Heart left ventricle (tissue), 16 donors: Measurements from ENCODE around the gene CCNA1. TPM values are rescaled to one million over a fixed set of nuclear protein-coding genes. Genes with fewer than 3 reads are reported as not detected.

Experiments used
- ATAC-seq, 4 donors: fragments of 200-7000 bp; cut with Tn5 transposase; one replicate each; pipeline ENCODE4 v1.9.1; 2020 to 2022; ENCODE audit warnings: moderate library complexity in 4 of 4, mild to moderate bottlenecking in 3 of 4, moderate number of reproducible peaks in 1 of 4
- DNase-seq, 5 donors: peaks; one replicate each; pipeline ENCODE4 v3.0.0-alpha.2; 2020
- H3K27ac ChIP-seq, 12 donors: fragments of 200-600 bp; sonication (generic) in 4 of 12; one replicate each; pipeline versions ENCODE4 v1.5.0 to v1.8.0; 2016 to 2022; ENCODE audit warnings: mild to moderate bottlenecking in 2 of 12
- H3K27me3 ChIP-seq, 9 donors: fragments of 200-600 bp; sonication (generic) in 2 of 9; one replicate each; pipeline versions ENCODE4 v1.5.1 to v1.8.0; 2016 to 2022; ENCODE audit warnings: mild to moderate bottlenecking in 3 of 9
- H3K36me3 ChIP-seq, 9 donors: fragments of 200-600 bp; sonication (generic) in 2 of 9; one replicate each; pipeline versions ENCODE4 v1.5.0 to v1.8.0; 2018 to 2022; ENCODE audit warnings: mild to moderate bottlenecking in 2 of 9
- H3K4me1 ChIP-seq, 12 donors: fragments of 200-600 bp; sonication (generic) in 4 of 12; one replicate each; pipeline versions ENCODE4 v1.5.0 to v1.8.0; 2016 to 2022; ENCODE audit warnings: mild to moderate bottlenecking in 3 of 12
- H3K4me3 ChIP-seq, 12 donors: fragments of 200-600 bp; sonication (generic) in 4 of 12; one replicate each; pipeline versions ENCODE4 v1.5.0 to v1.8.0; 2017 to 2022; ENCODE audit warnings: mild to moderate bottlenecking in 9 of 12, moderate library complexity in 4 of 12
- H3K9me3 ChIP-seq, 12 donors: fragments of 200-600 bp; sonication (generic) in 4 of 12; one replicate each; pipeline versions ENCODE4 v1.5.0 to v1.8.0; 2016 to 2022; ENCODE audit warnings: mild to moderate bottlenecking in 1 of 12
- POLR2A ChIP-seq, 2 donors: fragments of 450-650 bp; IDR thresholded peaks; one replicate each; pipeline ENCODE4 v1.6.1; 2017; ENCODE audit warnings: antibody characterized with exemption in 2 of 2, mild to moderate bottlenecking in 2 of 2, moderate library complexity in 2 of 2
- WGBS, 4 donors: extraction: QIAGEN DNeasy Blood & Tissue Kit in 2 of 4; methylation state at CpG; one replicate each; pipeline versions ENCODE4 v1.1.5 to v1.1.7; 2013 to 2018; 5-methylcytosine and 5-hydroxymethylcytosine counted together
- intact Hi-C, 10 donors: fragments of 100-400 bp; cut with DNase I; formaldehyde crosslinking; loops; one replicate each; pipeline versions ENCODE4 v1.11.1 to v1.14.2; 2022
- polyA plus RNA-seq, 2 donors: library from polyadenylated mRNA; stranded (reverse); fragments of 200-250 nt; gene quantifications; one replicate each; pipeline ENCODE4 v1.2.3, GENCODE V29; 2013
- total RNA-seq, 9 donors: library from RNA; depleted of rRNA in 2 of 9; stranded (reverse); fragments of >200 nt in 2 of 9; fragmentation: NEBNext Ultra II Directional in 3 of 9; extraction: Animal tissue kit (Norgen Biotek cat#: 25700) in 3 of 9; gene quantifications; one replicate each; pipeline versions ENCODE4 v1.1.0 to v1.2.4, GENCODE V29; 2016 to 2023
- TF ChIP-seq, protein P1 (sequence below), 12 donors: fragments of 200-600 bp; sonication (generic) in 4 of 12; IDR thresholded peaks; one replicate each; pipeline versions ENCODE4 v1.5.0 to v1.8.0; 2018 to 2022; ENCODE audit warnings: antibody characterized with exemption in 12 of 12, mild to moderate bottlenecking in 5 of 12
- donor health status: ischemic (EF 13 %, LVEDD 7.1; RV severe dilation, severe dysfunction).
- donor health status: healthy with polysubstance abuse.
- donor health status: DM: no; HTN: yes; CAD: no.
- donor health status: DM: no; HTN: no; CAD: no.
- donor health status: ischemic (EF 25% LVEDD 6.9; RV normal size, moderate dysfunction).
- donor health status: ischemic (EF 25% LVEDD 5.7; RV mildly dilated, moderate dysfunction).
- donor health status: healthy.
- donor health status: DM: yes; HTN: yes; CAD: no.
- donor health status: ischemic (EF 35%, LVEDD 5.7; RV mildly dilated, moderate dysfunction).
- donor health status: nonischemic (EF 11% LVEDD 7.7; RV severe dilation, severe dysfunction).
- donor health status: DM: yes; HTN: yes; CAD: no.
- donor health status: PGD.
- donor health status: ischemic (EF 29% LVEDD 5.4; RV normal size, mild dysfunction).
- donor health status: nonischemic (EF 23%, LVEDD 6.1; RV moderate dilation, normal function).

CCNA1 gene
- total and polyA plus RNA-seq, 11 donors = 0.15 to 1.1 (median 0.23) TPM; not detected in 2

GRCh38 chr13:36430247-36431203 is 1.8 kb upstream of the CCNA1 start:
- Histone ChIP-seq H3K27me3 (peaks cover 0 to 44% (median 29%) of the 10 kb centered on the region in 9 donors), H3K4me1 (peaks cover 0 to 28% (median 17%) of the 10 kb centered on the region in 12 donors), H3K4me3 (peak overlapping the region in 7 of 12 donors; percentile 0 to 63 (median 20)), H3K27ac (no peak overlapping the region), H3K9me3 (peaks cover 0 to 13% (median 2%) of the 10 kb centered on the region in 12 donors), H3K36me3 (no peaks in the 10 kb centered on the region)
- ATAC-seq (peak; percentile 63 to 80 (median 70)), DNase-seq (peak in 2 of 5 donors; percentile 31 to 52)
- TF ChIP-seq, protein P1, sequence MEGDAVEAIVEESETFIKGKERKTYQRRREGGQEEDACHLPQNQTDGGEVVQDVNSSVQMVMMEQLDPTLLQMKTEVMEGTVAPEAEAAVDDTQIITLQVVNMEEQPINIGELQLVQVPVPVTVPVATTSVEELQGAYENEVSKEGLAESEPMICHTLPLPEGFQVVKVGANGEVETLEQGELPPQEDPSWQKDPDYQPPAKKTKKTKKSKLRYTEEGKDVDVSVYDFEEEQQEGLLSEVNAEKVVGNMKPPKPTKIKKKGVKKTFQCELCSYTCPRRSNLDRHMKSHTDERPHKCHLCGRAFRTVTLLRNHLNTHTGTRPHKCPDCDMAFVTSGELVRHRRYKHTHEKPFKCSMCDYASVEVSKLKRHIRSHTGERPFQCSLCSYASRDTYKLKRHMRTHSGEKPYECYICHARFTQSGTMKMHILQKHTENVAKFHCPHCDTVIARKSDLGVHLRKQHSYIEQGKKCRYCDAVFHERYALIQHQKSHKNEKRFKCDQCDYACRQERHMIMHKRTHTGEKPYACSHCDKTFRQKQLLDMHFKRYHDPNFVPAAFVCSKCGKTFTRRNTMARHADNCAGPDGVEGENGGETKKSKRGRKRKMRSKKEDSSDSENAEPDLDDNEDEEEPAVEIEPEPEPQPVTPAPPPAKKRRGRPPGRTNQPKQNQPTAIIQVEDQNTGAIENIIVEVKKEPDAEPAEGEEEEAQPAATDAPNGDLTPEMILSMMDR (IDR thresholded peaks at IDR 0.05) = no peak
- TF ChIP-seq POLR2A (IDR thresholded peaks at IDR 0.05) = no peak
- intact Hi-C loops = no loop called here
- 8 to 14% (median 8%) methylated on average over 34 of the region's 34 CpGs for WGBS, 4 donors

DNA sequence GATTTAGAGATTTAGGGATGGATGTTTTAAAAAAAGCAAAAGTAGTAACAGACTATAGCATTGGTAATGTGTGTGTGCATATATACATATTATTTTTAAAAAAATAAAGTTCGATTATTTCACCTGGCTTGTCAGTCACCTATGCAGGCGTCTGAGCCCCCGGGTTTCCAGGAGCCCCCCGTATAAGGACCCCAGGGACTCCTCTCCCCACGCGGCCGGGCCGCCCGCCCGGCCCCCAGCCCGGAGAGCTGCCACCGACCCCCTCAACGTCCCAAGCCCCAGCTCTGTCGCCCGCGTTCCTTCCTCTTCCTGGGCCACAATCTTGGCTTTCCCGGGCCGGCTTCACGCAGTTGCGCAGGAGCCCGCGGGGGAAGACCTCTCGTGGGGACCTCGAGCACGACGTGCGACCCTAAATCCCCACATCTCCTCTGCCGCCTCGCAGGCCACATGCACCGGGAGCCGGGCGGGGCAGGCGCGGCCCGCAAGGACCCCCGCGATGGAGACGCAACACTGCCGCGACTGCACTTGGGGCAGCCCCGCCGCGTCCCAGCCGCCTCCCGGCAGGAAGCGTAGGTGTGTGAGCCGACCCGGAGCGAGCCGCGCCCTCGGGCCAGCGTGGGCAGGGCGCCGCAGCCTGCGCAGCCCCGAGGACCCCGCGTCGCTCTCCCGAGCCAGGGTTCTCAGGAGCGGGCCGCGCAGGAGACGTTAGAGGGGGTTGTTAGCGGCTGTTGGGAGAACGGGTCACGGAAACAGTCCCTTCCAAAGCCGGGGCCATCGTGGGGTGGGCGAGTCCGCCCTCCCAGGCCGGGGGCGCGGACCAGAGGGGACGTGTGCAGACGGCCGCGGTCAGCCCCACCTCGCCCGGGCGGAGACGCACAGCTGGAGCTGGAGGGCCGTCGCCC is 840 bp upstream of the CCNA1 start:
- Histone ChIP-seq H3K36me3 (no peaks in the 10 kb centered on the region), H3K27me3 (peaks cover 0 to 41% (median 29%) of the 10 kb centered on the region in 9 donors), H3K9me3 (peaks cover 0 to 4% (median 0%) of the 10 kb centered on the region in 12 donors), H3K4me1 (peaks cover 0 to 28% (median 17%) of the 10 kb centered on the region in 12 donors), H3K27ac (no peak overlapping the region), H3K4me3 (peak overlapping the region; percentile 27 to 63 (median 52))
- intact Hi-C loops = no loop called here
- ATAC-seq = peak in 2 of 4 donors; percentile 62 to 66
- 1 to 3% (median 2%) methylated on average over 43 to 85 of the region's 85 CpGs for WGBS, 4 donors
- TF ChIP-seq, protein P1 (IDR thresholded peaks at IDR 0.05) = no peak
- TF ChIP-seq POLR2A (IDR thresholded peaks at IDR 0.05) = no peak
- peak in 2 of 5 donors; percentile 8 to 66 for DNase-seq

DNA sequence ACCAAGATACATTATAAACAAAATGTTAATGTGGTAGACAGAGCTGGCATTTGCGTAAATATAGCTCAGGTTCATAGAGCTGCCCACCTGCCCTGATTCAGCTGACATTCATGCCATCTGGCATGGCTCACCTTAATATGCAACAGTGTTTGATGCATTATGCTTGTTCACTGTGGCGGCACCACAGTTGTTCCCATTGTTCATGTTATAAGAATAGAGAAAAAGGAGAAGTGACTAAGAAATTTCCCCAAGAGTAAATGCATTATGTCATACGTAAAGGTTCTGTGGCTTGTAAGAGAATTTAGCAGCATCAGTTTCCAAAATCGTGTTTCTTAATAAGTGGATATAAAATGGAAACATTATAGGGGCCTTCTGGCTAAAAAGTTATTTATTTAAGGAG is 4.5 kb downstream of the CCNA1 start:
- no peak for ATAC-seq
- Histone ChIP-seq H3K36me3 (no peaks in the 10 kb centered on the region), H3K4me1 (peaks cover 0 to 12% (median 6%) of the 10 kb centered on the region in 12 donors), H3K27ac (no peak overlapping the region), H3K27me3 (peaks cover 0 to 11% (median 5%) of the 10 kb centered on the region in 9 donors), H3K4me3 (no peak overlapping the region), H3K9me3 (no peaks in the 10 kb centered on the region)
- TF ChIP-seq, protein P1 (IDR thresholded peaks at IDR 0.05) = no peak
- no peak for TF ChIP-seq POLR2A (IDR thresholded peaks at IDR 0.05)
- no peak for DNase-seq
- WGBS, 4 donors = 70 to 81% (median 78%) methylated on average over 4 of the region's 4 CpGs
- intact Hi-C loops = no loop called here
